Measurements from ENCODE around the gene PCK2. TPM values are rescaled to one million over a fixed set of nuclear protein-coding genes. Genes with fewer than 3 reads are reported as not detected.
A peak's percentile ranks its signal among the peaks of the same experiment; 100 is the strongest.

PCK2 gene
- total and polyA plus RNA-seq, 2 of the 13 experiments (the other 11 are each of a cell fraction or from before 2014, with no cell fraction given): 129 to 272 TPM

GRCh38 chr14:24067133-24068082 is 26.7 kb upstream of the PCK2 start (continued):
- TF ChIP-seq ZNF790 (CRISPR knock-in tag; IDR thresholded peaks at IDR 0.05; ENCODE audit: borderline replicate concordance) (no peak), ZNF256 (CRISPR knock-in tag; conservative IDR thresholded peaks at IDR 0.05) (no peak), ZNF292 (CRISPR knock-in tag; IDR thresholded peaks at IDR 0.05; ENCODE audit: borderline replicate concordance, low read depth) (peak; percentile 68; the same call in 1 of the 2 replicates), PRMT3 (CRISPR knock-in tag; IDR thresholded peaks at IDR 0.05; ENCODE audit: borderline replicate concordance, low read depth) (no peak), BCLAF1 (IDR thresholded peaks at IDR 0.05) (no peak), HNRNPH1 (optimal IDR thresholded peaks at IDR 0.05; ENCODE audit: low read depth, low read length) (no peak), PLSCR1 (CRISPR knock-in tag; IDR thresholded peaks at IDR 0.05; ENCODE audit: borderline replicate concordance) (no peak), CC2D1A (CRISPR knock-in tag; IDR thresholded peaks at IDR 0.05) (no peak), HMG20B (CRISPR knock-in tag; conservative IDR thresholded peaks at IDR 0.05) (0 out of 2 replicates have a peak, but pooled peaks have one; percentile 11), NFKB2 (CRISPR knock-in tag; IDR thresholded peaks at IDR 0.05; ENCODE audit: borderline replicate concordance) (no peak), ZBTB33 (CRISPR knock-in tag; IDR thresholded peaks at IDR 0.05) (0 out of 2 replicates have a peak, but pooled peaks have one; percentile 7), RAD51 (IDR thresholded peaks at IDR 0.05; ENCODE audit: borderline replicate concordance) (no peak), CAMTA2 (CRISPR knock-in tag; IDR thresholded peaks at IDR 0.05; ENCODE audit: borderline replicate concordance) (no peak), ZNF574 (CRISPR knock-in tag; IDR thresholded peaks at IDR 0.05) (peak; percentile 45; the same call in 1 of the 2 replicates), KLF6 (CRISPR knock-in tag; IDR thresholded peaks at IDR 0.05) (no peak), ATAD3A (CRISPR knock-in tag; IDR thresholded peaks at IDR 0.05) (no peak), RARG (CRISPR knock-in tag; IDR thresholded peaks at IDR 0.05; ENCODE audit: low read depth) (no peak), POGK (CRISPR knock-in tag; conservative IDR thresholded peaks at IDR 0.05) (no peak)
